NB4 (cell line): ENCODE data around the gene PPP2R2D.

ENCODE experiments used
- CTCF ChIP-seq: IDR thresholded peaks from one replicate; pipeline ENCODE4 v1.5.1; 2012; ENCODE audit warnings: low read depth, low read length
- TF ChIP-seq, protein P1 (sequence below): IDR thresholded peaks from 2 replicates; pipeline ENCODE4 v1.6.1; 2011; ENCODE audit warnings: low read depth, low read length

DNA sequence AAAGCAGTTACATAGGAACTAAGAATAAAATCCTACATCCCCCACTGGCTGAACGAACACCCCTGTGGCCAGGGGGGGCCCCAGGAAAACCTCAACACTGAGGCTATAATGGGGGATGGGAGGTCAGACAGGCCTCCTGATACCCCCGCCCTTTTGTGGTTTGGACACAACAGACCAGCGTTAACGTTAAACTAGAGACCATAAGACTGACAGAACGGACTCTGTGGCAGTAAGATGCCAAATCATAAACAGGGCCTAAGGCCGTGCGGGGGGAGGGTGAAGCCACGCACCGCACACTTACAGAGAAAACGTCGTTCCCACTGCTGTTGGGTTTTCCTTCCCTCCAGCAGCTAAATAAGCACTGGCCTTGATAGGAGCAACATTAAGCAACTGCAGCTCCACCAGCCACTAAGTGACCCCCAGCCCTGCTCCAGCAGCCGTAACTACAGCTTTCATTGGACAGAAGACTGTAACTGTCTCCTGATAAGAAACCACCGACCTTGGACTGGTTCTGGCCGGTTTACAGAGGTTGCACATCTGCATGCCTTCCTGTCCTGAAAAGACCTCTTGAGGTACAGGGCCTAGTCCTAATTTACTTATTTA is 3.4 kb upstream of the PPP2R2D start:
- no peak for TF ChIP-seq CTCF
- TF ChIP-seq, protein P1, sequence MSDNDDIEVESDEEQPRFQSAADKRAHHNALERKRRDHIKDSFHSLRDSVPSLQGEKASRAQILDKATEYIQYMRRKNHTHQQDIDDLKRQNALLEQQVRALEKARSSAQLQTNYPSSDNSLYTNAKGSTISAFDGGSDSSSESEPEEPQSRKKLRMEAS, result peak; percentile 78
